BJ (cell line): ENCODE data around the gene ENTR1. TPM values are rescaled to one million over a fixed set of nuclear protein-coding genes. Genes with fewer than 3 reads are reported as not detected.
"Not testable (repeated sequence)": the region's sequence is repeated elsewhere in the genome, so short reads cannot be mapped to it uniquely, and the experiment has no call there.

Source experiments
- CTCF ChIA-PET: fragments of 350-600 bp; formaldehyde crosslinking; extraction: SDS; loops from one replicate; lab custom pipeline; 2021; ENCODE audit warnings: antibody characterized with exemption, inconsistent platforms; lab: Yijun Ruan, JAX
- POLR2A ChIA-PET: fragments of 300-600 bp; sonication (Branson Sonifier 250); formaldehyde crosslinking; extraction: SDS; loops from one replicate; lab custom pipeline; 2021; ENCODE audit warnings: antibody characterized with exemption; lab: Charles Lee
- DNase-seq: peaks from one replicate; pipeline ENCODE4 v3.0.0-alpha.2; 2011; ENCODE audit warnings: low read depth
- H3K27me3 ChIP-seq: 2 replicates; pipeline ENCODE4 v1.6.0; 2011; ENCODE audit warnings: low read length; ENCODE audit not compliant: control insufficient read depth, insufficient read depth
- H3K36me3 ChIP-seq: 2 replicates; pipeline ENCODE4 v1.5.1; 2011; ENCODE audit warnings: low read length; ENCODE audit not compliant: control insufficient read depth, insufficient read depth
- H3K4me3 ChIP-seq: 2 replicates; pipeline ENCODE4 v1.5.1; 2011; ENCODE audit warnings: low read depth, mild to moderate bottlenecking, control low read depth, low read length
- polyA plus RNA-seq: library from polyadenylated mRNA; depleted of rRNA; stranded (reverse); fragments of >200 nt; gene quantifications from 2 replicates; pipeline ENCODE4 v1.2.3, GENCODE V29; 2011
- TF ChIP-seq, protein P1 (sequence below): IDR thresholded peaks from 2 replicates; pipeline ENCODE4 v1.5.1; 2011; ENCODE audit warnings: low read depth, mild to moderate bottlenecking, control low read depth, inconsistent platforms, low read length, moderate library complexity; ENCODE audit not compliant: insufficient read depth

The ENTR1 gene
- polyA plus RNA-seq, 1 experiment = 28.0 TPM

- TF ChIP-seq, protein P1, sequence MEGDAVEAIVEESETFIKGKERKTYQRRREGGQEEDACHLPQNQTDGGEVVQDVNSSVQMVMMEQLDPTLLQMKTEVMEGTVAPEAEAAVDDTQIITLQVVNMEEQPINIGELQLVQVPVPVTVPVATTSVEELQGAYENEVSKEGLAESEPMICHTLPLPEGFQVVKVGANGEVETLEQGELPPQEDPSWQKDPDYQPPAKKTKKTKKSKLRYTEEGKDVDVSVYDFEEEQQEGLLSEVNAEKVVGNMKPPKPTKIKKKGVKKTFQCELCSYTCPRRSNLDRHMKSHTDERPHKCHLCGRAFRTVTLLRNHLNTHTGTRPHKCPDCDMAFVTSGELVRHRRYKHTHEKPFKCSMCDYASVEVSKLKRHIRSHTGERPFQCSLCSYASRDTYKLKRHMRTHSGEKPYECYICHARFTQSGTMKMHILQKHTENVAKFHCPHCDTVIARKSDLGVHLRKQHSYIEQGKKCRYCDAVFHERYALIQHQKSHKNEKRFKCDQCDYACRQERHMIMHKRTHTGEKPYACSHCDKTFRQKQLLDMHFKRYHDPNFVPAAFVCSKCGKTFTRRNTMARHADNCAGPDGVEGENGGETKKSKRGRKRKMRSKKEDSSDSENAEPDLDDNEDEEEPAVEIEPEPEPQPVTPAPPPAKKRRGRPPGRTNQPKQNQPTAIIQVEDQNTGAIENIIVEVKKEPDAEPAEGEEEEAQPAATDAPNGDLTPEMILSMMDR = no peak
- H3K27me3 ChIP-seq = no peaks in the 10 kb centered on the region
- peaks cover 18% of the 10 kb centered on the region for H3K36me3 ChIP-seq
- H3K4me3 ChIP-seq = no peak overlapping the region
- ChIA-PET POLR2A (no interaction called here), CTCF (interaction anchor here (1.8 kb wide), 1 partner anchor 10 kb away, joined by 4 read pairs; no protein-coding TSS in a partner anchor)
- no peak for DNase-seq
These were observed 20.3 kb upstream of the ENTR1 start for GRCh38 chr9:136430588-136431234.

GRCh38 chr9:136429683-136430491 lies 19.5 kb upstream of the ENTR1 start:
- no peaks in the 10 kb centered on the region for H3K27me3 ChIP-seq
- DNase-seq = no peak
- CTCF ChIA-PET = interaction anchor here (1.0 to 1.8 kb wide), 2 partner anchors 9 to 11 kb away, joined by 3 to 4 read pairs; no protein-coding TSS in a partner anchor
- no peak overlapping the region for H3K4me3 ChIP-seq
- H3K36me3 ChIP-seq = peaks cover 18% of the 10 kb centered on the region
- POLR2A ChIA-PET = no interaction called here
- TF ChIP-seq, protein P1 = no peak

- ChIA-PET CTCF (interaction anchor here (1.0 to 1.8 kb wide), 2 partner anchors 10 to 11 kb away, joined by 3 to 4 read pairs; no protein-coding TSS in a partner anchor), POLR2A (no interaction called here)
- TF ChIP-seq, protein P1 = no peak
- DNase-seq = no peak
- Histone ChIP-seq H3K36me3 (peaks cover 18% of the 10 kb centered on the region), H3K4me3 (no peak overlapping the region), H3K27me3 (no peaks in the 10 kb centered on the region)
These were observed 18.7 kb upstream of the ENTR1 start for GRCh38 chr9:136429075-136429628.

DNA sequence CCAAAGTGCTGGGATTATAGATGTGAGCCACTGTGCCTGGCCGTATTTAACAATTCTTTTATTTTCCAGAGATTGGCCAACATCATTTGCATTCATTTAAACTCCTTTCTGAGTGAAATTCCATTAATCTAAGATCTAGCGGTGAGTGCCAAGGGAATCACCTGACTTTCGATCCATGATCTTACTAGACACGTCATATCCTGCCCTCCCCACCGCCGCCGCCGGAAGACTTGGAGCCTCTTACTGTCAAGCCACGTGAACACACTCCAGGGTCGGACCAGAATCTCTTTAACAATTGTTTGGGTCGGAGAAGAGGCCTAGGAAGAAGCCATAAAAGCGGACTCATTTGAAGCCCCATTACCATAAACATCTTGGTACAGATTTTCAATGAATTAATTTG lies 16.4 kb upstream of the ENTR1 start:
- DNase-seq = no peak
- Histone ChIP-seq H3K36me3 (peaks cover 31% of the 10 kb centered on the region), H3K4me3 (no peak overlapping the region), H3K27me3 (no peaks in the 10 kb centered on the region)
- TF ChIP-seq, protein P1 = no peak
- ChIA-PET POLR2A (no interaction called here), CTCF (no interaction called here)

GRCh38 chr9:136425367-136425766 lies 15.0 kb upstream of the ENTR1 start:
- H3K27me3 ChIP-seq, POLR2A ChIA-PET, H3K4me3 ChIP-seq, DNase-seq: not testable (repeated sequence)
- H3K36me3 ChIP-seq = peaks cover 33% of the 10 kb centered on the region
- CTCF ChIA-PET = interaction anchor here (0.6 to 1.5 kb wide), 2 partner anchors 12 to 13 kb away, joined by 5 to 6 read pairs; no protein-coding TSS in a partner anchor
